GM21526 (cell line): Measurements from ENCODE around the gene MSMB.
"Not testable (repeated sequence)": the region's sequence is repeated elsewhere in the genome, so short reads cannot be mapped to it uniquely, and the experiment has no call there.

ENCODE experiments used
- ATAC-seq: cut with Tn5 transposase; IDR thresholded peaks from one replicate; pipeline ENCODE4 v1.9.1; 2021; ENCODE audit warnings: moderate library complexity; ENCODE audit not compliant: unreplicated experiment, low FRiP score

The MSMB gene

GRCh38 chr10:46070749-46071148, 24.7 kb upstream of the MSMB start:
- ATAC-seq = no peak

DNA sequence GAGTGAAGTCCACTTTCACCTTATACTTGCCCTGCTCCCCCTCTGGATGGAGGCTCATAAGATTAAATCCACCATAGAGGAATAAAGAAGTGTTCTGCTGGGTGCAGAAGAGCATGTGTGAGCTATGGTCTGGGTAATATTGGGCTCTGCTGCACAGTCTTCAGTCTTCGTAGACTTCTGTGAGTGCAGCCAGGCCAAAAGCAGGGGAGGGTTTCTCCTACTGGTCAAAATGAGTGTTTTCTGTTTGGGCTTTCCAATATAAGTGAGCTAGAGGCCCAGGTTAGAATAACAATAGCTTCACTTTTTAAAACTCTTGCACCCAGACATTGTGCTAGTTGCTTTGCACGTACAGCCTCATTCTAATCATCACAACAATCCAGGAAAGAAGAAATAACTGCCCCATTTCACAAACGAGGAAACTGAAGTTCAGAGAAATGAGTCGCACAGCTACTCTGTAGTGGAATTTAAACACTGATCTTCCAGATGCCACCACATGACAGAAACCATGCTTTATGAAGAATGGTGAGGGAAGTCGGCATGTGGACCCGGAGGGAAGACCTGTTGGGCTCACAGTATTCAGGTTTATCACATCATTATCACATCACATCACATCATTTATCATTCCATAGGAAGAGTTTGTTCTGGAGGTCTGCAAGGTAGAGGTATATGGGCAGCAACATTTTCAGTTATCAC, 23.8 kb upstream of the MSMB start:
- no peak for ATAC-seq

DNA sequence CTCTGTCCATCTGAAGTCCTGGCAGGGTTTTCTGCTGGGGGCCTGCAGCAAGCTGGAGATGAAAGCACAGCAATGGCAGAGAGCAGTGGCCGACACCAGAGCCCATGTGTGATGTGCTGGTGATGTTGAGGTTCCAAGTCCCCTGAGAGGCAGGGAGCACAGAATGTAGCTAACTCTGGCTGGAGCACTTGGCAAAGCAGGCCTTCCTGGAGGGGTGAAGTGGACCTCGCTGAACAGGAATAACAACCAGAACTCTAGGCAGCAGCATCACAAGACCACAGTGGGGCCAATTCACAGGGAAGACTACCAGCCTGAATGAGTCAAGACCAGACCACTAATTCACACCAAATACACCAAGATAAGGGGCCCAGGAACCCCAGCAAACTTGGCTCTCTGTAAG, 22.8 kb upstream of the MSMB start:
- ATAC-seq = no peak

DNA sequence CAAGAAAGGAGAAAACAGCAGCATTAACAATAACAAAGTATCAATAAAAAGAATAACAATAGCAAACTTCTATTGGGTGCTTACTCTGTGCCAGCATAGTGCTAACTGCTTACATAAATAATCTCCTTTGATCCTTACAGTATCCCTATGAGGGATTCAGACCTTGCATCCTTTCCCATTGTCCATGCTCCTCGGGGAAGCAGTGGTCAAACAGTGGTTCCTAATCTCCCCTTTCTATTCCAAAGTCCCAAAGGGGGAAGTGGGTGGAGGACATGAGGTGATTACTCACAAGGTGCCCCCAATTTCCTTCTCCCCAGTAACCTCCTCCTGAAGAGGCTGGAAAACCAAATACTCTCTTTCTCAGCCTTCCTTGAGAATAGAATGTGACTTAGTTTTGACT, 22.0 kb upstream of the MSMB start:
- ATAC-seq = no peak

DNA sequence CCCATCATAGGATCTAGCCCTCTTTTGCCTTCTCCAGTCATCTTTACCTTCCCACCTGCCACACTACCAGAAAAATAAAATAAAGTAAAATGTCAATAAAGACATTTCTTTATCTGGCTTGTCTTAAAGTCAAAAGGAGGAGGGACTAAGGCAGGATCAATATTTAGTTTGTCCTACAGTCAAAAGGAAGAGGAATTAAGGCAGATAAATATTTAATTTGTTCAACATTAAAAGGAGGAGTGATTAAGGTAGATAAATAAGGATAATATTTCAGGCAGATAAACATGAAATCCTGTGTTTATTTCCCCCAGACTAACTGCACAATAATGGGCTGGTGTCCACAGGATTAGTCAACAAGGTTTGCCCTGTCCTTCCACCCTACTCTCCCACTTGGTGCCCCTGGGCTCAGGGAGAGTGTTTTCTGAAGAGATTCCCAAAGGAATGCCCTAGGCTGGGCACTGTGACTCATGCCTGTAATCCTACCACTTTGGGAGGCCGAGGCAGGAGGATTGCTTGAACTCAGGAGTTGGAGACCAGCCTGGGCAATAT, 18.3 kb upstream of the MSMB start:
- no peak for ATAC-seq

- ATAC-seq = no peak
These were observed 16.8 kb upstream of the MSMB start for GRCh38 chr10:46062723-46063428.

DNA sequence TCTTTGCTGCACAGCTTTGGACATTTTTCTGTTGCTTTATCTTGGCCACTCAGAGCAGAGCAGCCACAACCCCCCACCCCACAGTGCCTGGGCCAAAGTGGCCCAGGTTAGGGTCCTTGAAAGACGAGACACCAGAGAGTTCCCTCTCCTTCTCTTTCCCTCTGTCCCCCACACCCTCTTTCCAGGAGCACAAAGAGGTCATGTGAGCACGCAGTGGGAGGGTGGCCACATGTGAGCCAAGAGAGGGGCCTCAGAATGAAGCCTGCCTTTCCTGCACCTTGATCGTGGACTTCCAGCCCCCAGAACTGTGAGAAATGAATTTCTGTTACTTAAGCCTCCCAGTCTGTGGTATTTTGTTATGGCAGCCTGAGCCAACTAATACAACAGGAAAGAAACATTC, 14.6 kb upstream of the MSMB start:
- ATAC-seq = no peak

GRCh38 chr10:46057927-46058326, 11.9 kb upstream of the MSMB start:
- not testable (repeated sequence) for ATAC-seq

DNA sequence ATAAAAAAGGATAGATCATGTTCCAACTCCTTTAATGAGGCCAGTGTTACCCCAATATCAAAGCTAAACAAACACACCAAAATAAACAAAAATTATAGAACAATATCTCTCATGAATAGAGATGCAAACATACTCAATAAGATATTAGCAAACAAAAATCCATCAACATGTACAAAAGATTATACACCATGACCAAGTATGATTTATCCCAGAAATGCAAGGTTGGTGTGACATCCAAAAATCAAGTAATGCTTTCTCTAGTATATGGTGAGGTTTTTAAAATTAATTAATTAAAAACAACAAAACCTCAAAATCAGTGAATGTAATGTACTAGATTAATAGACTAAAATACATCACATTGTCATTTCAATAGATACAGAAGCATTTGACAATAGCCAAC, 11.0 kb upstream of the MSMB start:
- no peak for ATAC-seq

DNA sequence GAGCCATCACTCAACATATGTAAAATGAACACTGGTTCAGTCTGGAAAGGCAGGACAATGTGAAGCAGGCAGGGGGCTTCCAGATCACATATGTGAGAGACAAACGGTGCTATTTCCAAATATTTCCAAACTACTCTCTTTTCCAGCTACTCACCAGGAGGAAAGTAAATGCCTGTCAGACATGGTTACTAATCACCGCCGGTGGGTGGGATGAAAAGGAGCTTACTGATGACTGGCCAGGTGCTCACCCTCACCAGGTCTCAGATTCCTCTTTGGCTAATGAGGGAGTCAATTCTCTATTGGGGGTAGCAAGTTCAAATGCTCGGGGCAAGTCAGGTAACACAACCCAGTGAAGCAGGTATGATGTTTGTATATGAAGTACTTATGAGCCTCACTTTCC, 9.7 kb upstream of the MSMB start:
- no peak for ATAC-seq

DNA sequence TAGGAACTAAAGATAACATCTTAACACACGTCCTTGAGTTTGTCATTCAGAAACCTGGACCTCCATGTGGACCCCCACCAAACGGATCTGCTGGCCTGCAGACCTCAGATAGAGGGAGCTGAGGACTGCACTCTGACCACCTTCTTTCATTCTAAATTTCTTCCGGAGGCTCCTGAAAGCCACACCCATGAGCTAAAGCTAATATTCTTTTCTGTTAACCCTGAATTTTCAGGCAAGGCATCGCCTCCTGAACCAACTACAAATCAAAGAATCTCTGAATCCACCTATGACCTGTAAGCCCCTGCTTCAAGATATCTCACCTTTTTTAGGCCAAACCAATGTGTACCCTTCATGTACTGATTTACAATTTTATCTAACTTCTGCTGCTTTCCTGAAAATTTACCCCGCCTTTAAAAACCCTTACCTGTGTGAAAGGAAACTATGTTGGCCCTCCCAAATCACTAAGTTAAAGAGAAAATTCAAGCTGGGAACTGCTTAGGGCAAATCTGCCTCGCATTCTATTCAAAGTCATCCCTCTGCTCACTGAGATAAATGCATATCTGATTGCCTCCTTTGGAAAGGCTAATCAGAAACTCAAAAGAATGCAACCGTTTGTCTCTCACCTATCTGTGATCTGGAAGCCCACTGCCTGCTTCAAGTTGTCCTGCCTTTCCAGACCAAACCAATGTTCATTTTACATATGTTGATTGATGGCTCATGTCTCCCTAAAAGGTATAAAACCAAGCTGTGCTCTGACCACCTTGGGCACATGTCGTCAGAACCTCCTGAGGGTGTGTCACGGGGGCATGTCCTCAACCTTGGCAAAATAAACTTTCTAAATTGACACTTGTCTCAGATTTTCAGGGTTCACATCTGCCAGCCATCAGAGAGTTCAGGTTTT, 7.7 kb upstream of the MSMB start:
- no peak for ATAC-seq

DNA sequence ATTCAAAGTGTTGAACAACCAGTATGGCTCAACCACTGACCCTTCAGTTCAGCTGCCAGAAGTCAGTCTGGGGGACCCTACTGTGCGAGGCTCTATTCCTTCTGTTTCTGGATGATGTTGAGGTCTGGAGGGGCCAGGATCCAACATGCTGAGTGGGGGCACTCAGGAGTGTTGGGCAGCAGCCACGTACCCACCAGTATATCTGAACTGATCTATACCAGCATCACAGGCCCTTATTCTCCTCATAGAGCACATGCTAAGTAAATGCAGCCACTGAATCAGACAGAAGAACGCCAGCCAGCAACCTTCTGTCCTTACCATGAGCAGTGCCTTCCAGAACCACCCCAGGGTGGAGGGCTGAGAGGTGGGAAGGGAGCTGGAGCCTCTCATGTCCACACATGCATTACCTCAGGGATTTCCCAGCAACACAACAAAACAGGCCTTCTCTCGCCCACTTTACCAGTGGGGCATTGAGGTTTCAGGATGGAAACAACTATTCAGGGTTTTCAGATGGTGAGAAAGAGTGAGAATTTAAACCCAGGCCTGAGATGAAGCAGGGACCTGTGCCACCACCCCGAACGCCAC, 6.8 kb upstream of the MSMB start:
- ATAC-seq = no peak

- no peak for ATAC-seq
These were observed 6.2 kb upstream of the MSMB start for GRCh38 chr10:46052057-46052790.

DNA sequence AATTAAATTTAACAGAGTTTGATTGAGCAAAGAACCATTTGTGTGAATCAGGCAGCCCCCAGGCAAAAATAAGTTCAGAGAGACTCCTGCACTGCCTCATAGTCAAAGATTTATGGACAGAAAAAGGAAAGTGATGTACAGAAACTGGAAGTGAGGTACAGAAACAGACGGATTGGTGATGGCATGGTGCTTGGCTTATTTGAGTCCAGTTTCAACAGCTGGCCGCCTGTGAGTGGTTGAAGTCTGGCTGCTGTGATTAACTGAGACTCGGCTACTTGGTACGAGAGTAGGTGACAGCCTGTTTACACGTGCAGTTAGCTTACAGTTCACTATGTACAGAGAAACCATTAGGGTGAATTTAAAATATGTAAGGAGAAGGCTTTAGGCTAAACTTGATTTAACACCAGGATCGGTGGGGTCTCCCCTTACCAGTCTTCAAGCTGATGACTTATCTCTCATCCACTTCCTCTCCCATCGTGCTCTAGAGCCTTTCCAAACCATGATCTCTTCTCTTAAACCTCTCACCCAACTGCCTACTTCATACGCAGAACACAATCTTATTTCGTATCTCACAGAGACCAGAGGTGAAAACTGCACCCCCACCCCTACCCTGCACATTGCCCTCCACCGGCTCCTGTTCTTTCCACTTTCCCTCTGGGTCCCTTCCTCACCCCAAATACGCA, 5.0 kb upstream of the MSMB start:
- no peak for ATAC-seq

DNA sequence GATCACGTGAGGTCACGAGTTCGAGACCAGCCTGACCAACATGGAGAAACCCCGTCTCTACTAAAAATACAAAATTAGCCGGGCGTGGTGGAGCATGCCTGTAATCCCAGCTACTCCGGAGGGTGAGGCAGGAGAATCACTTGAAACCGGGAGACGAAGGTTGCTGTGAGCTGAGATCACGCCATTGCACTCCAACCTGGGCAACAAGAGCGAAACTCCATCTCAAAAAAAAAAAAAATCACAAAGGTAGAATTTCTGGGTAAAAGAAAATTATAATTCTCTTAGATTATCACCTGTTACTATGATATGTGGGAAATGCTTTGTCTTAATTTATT, 3.4 kb upstream of the MSMB start:
- ATAC-seq = not testable (repeated sequence)

DNA sequence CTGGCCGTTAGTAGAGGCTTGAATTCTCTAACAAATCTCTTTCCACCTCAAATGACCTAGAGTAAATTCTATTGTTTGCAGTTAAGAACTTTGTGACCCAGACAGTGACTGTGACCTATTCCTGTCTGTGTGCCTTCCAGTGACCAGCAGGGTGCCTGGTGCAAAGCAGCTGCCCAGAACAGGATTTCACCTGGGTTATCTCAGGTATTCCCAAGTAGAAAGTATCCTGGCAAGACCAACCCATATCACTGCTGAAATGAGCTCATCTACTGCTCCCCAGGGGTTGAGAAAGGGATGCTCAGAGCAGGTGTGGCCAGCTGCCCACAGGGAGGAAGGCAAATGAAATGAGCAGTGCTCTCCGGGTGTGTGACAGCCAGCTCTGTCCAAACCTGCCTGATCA, 2.1 kb upstream of the MSMB start:
- ATAC-seq = no peak

GRCh38 chr10:46042527-46042926, 3.5 kb downstream of the MSMB start:
- ATAC-seq = no peak

DNA sequence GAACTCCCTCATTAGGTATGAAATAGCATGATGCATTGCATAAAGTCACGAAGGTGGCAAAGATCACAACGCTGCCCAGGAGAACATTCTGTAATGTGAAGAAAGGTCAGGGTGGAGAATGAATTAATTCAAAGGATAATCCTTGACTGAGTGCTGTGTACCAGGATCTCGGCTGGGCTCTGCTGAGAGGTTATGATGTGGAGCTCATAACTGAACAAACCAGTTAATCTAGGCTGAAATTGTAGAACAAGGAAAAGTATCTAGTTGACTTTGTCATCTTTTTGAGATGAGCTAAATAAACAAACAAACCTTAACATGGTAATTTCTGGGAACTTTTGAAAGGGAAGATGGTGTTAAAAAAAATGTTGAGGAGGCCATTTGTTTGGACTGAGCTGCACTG, 6.1 kb downstream of the MSMB start:
- ATAC-seq = no peak

GRCh38 chr10:46037107-46037825, 8.8 kb downstream of the MSMB start:
- ATAC-seq = no peak
